SU-DHL-6 (cell line): Measurements from ENCODE around the gene TAF5L.

ENCODE experiments used
- CTCF ChIP-seq: fragments of 200-600 bp; sonication (generic); IDR thresholded peaks from one replicate; pipeline ENCODE4 v1.5.1; 2017; ENCODE audit warnings: antibody characterized with exemption, mild to moderate bottlenecking, low read length, moderate library complexity; ENCODE audit not compliant: insufficient read depth, poor library complexity, severe bottlenecking
- EZH2phosphoT487 ChIP-seq: fragments of 200-600 bp; sonication (generic), shearing (Covaris generic); conservative IDR thresholded peaks from 2 replicates; pipeline ENCODE4 v1.6.1; 2018; ENCODE audit warnings: mild to moderate bottlenecking, antibody characterized with exemption, low read length, moderate library complexity, mixed read lengths

GRCh38 chr1:229593800-229594199 lies 32.1 kb downstream of the TAF5L start:
- TF ChIP-seq CTCF, result no peak
- TF ChIP-seq EZH2phosphoT487, result no peak
